ENCODE data around the gene SELENOO. TPM values are rescaled to one million over a fixed set of nuclear protein-coding genes. Genes with fewer than 3 reads are reported as not detected.

Gene SELENOO
- total RNA-seq, 1 experiment from 2014 or later: 34.3 TPM

- no peak for TF ChIP-seq REST (IDR thresholded peaks at IDR 0.05; ENCODE audit: insufficient read depth in 1 of 2, low read depth in 2 of 2, low read length in 1 of 2)
- in situ Hi-C loops (cut with HindIII; ENCODE audit: low pct_unique_long_range_greater_than_20kb, low sequenced_read_pairs) (no loop called here), intact Hi-C loops (cut with micrococcal nuclease; ENCODE audit: unreplicated experiment) (no loop called here)
- CTCF ChIA-PET: no interaction called here
- Histone ChIP-seq H3K27ac (ENCODE audit: low read length) (no peak overlapping the region), H3K4me1 (ENCODE audit: control insufficient read depth, insufficient read depth, low read length) (peaks cover 17% of the 10 kb centered on the region; the same call in 1 of the 2 replicates), H3K9me3 (ENCODE audit: control insufficient read depth, insufficient read depth, low read depth, low read length) (no peaks in the 10 kb centered on the region), H3K36me3 (ENCODE audit: control insufficient read depth, insufficient read depth, low read length) (no peaks in the 10 kb centered on the region), H3K4me3 (ENCODE audit: low read depth in 2 of 2, low read length in 2 of 2) (no peak overlapping the region), H3K27me3 (ENCODE audit: control insufficient read depth, insufficient read depth, low read length) (no peaks in the 10 kb centered on the region)
- POLR2A ChIA-PET: interaction anchor here (0.5 kb wide), 1 partner anchor 36 kb away, joined by 8 read pairs; no protein-coding TSS in a partner anchor
- DNase-seq (ENCODE audit: low read depth, low spot score): no peak
- ATAC-seq: no peak
- no TSS peak for BruUV-seq (replicated peaks)
These were observed 18.4 kb upstream of the SELENOO start for GRCh38 chr22:50182176-50183081.

- intact Hi-C loops (cut with micrococcal nuclease; ENCODE audit: unreplicated experiment): no loop called here
- peaks cover 19% of the 10 kb centered on the region; the same call in 1 of the 2 replicates for H3K4me1 ChIP-seq (ENCODE audit: control insufficient read depth, insufficient read depth, low read length)
- no peaks in the 10 kb centered on the region for H3K36me3 ChIP-seq (ENCODE audit: control insufficient read depth, insufficient read depth, low read length)
- POLR2A ChIA-PET: no interaction called here
- DNase-seq (ENCODE audit: low read depth, low spot score): no peak
- BruUV-seq (replicated peaks): no TSS peak
- H3K27me3 ChIP-seq (ENCODE audit: control insufficient read depth, insufficient read depth, low read length): no peaks in the 10 kb centered on the region
- H3K9me3 ChIP-seq (ENCODE audit: control insufficient read depth, insufficient read depth, low read depth, low read length): no peaks in the 10 kb centered on the region
- CTCF ChIA-PET: no interaction called here
- no peak overlapping the region for H3K4me3 ChIP-seq (ENCODE audit: low read depth in 2 of 2, low read length in 2 of 2)
- H3K27ac ChIP-seq (ENCODE audit: low read length): no peak overlapping the region
- TF ChIP-seq SIN3A (IDR thresholded peaks at IDR 0.05; ENCODE audit: borderline replicate concordance, insufficient read depth, low read depth, low read length): no peak
- TF ChIP-seq CTCF (IDR thresholded peaks at IDR 0.05): no peak
- TF ChIP-seq TCF7L2 (IDR thresholded peaks at IDR 0.05; ENCODE audit: low read depth, low read length): no peak
- ATAC-seq: no peak
- in situ Hi-C loops (cut with HindIII; ENCODE audit: low pct_unique_long_range_greater_than_20kb, low sequenced_read_pairs): no loop called here
These were observed 17.5 kb upstream of the SELENOO start for GRCh38 chr22:50183141-50183971.
